Measurements from ENCODE around the gene CCDC107.

The CCDC107 gene

DNA sequence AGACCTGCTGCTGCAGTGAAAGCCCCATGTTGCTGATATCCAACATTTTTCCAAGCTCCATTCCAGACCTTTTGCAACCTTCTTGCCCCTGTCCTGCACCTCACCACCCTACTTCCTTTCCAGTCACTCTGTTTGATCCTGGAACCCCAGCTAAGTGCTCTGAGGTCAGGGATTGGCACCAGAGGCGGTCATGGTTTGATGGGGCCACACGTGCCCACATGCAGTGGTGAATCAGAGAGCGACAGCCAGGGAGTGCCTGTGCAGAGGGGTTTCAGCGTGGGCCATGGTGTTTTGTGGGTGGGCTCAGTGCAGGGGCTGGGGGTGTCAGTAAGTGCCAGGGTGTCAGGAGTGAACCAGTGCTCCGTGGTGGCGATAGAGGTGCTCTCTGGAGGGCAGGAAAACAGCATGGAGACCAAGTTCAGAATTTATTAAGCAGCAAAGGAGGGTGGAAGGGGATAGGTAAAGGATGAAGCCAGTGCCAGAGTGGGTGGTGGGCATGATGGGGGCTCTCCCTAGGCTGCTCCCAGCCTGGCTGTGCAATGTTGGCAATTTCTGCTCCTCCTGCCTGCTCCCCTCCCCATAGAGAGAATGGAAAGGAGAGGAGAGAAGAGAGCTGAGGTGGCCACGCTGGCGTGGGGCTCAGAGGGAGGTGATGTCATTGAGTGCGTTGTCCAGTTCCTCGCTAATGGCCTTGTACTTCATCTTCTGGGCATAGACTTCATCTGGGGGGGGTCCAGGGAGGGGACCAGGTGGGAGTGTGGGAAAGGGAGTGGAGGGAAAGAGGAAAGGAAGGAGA lies 24.6 kb downstream of the CCDC107 start:
- DNase-seq, result no peak

GRCh38 chr9:35683323-35683722 lies 25.2 kb downstream of the CCDC107 start:
- no peak for DNase-seq

DNA sequence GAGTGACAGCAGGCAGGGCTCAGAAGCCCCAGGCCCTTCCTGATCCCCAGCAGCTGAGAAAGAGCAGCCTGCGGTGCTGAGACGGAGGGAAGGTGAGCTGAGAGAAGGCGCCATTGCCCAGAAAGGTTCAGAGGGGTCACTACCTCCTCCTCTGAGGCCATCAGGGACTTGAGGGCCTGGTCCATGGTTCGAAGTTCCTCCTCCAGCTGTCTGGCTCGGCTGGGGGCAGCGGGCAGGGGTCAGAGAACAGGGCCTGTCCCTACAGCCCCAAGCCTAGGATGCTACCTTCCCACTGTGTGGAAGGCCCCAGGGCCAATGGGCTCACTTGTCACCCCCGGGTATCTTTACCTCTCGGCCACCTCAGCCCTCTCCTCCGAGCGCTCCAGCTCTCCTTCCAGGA lies 26.8 kb downstream of the CCDC107 start:
- DNase-seq, result no peak

- DNase-seq, result no peak
Observed at GRCh38 chr9:35685506-35685905, 27.4 kb downstream of the CCDC107 start.

GRCh38 chr9:35686222-35687203 lies 28.4 kb downstream of the CCDC107 start:
- DNase-seq, result no peak

- no peak for DNase-seq
Observed at GRCh38 chr9:35687306-35687705, 29.2 kb downstream of the CCDC107 start.

DNA sequence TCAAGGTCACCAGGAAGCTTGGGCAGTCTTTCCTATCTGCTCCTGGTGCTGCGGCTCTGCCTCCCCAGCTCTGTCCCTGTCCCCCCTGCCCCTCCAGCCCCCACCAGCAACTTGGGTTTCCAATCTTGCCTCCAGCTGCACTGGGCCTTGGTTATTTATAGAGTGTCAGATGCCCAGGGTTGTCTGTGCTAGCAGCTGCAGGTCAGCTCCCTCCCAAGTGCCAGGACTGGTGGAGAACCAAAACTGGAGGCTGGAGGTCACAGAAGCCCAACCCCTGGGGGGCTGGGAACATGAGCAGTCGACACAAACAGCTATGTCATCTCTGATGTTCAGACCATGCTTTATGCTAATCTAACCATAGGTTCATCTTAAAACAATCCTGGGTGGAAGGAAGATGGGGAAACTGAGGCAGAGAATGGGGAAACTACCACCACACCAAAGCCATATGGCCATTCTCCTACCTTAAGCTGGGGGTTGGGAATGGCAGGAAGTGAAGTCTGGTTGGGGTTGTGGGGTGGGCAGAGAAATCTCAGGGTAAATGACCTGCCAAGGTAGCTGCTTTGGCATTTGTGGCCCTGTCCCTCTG lies 30.0 kb downstream of the CCDC107 start:
- no peak for DNase-seq

DNA sequence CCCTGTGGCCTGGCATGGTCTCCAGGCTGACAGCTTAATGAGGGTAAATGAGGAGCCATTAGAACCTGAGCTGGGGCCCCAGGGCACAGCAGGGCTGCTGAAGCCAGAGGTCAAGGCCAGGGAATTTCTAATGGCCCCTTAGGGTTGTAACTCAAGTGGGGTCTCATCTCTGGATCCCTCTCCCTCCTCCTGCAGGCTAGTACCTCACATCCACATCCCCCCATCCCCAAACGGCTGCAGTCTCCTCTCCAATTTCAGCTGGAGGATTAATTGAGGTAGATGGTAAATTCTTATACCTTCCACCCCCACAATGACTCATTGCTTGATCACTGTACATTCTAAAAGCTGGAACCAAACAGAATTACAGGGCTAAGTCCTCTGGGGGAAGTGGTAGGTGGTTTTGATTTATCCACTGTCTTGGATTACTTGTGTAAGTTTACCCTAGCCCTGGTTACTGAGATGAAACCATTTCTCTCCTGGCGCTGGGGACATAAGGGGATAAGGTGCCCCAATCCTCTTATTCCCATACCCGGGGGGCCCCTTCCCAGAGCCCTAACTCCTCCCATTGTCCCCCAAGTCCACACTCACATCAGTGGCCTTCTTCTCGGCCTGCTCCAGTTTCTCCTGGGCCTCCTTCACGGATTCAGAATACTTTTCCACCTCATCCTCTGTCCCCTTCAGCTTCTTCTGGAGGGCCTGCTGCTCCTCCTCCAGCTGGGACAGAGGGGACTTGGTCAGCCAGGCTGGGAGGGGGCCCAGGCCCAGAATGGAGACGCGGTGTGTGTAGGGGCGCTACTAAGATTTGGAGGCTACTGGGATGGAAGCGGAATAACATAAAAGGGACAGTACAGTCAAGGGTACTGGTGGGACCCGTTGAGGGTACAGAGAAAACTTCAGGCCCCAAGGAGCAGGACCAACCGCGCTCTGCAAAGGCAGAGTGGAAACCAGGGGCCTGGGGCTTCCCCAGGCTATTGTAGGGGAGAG lies 30.8 kb downstream of the CCDC107 start:
- DNase-seq, result no peak

- peak; percentile 75 for DNase-seq
Observed at GRCh38 chr9:35689542-35690293, 31.6 kb downstream of the CCDC107 start, which contains the start of gene TPM2. TPM2 (minus strand) TSS chr9:35689925; CDS start chr9:35689817, 108 bp downstream.

DNA sequence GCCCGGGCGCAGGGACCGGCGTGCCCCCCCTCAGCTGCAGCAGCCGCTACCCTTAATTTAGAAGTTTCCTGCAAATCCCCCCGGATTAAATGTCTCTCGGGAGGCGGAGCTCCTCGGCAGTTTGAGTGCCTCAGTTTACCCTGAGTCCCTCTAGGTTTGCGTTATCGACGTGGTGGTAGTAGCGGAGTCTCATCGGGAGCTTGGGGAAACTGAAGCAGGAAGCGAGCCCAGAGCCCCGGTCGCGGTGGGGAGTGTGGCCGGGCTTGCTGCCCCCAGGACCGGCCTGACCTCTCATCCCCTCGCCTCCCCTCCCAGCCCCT lies 32.2 kb downstream of the CCDC107 start:
- peak; percentile 72 for DNase-seq

DNA sequence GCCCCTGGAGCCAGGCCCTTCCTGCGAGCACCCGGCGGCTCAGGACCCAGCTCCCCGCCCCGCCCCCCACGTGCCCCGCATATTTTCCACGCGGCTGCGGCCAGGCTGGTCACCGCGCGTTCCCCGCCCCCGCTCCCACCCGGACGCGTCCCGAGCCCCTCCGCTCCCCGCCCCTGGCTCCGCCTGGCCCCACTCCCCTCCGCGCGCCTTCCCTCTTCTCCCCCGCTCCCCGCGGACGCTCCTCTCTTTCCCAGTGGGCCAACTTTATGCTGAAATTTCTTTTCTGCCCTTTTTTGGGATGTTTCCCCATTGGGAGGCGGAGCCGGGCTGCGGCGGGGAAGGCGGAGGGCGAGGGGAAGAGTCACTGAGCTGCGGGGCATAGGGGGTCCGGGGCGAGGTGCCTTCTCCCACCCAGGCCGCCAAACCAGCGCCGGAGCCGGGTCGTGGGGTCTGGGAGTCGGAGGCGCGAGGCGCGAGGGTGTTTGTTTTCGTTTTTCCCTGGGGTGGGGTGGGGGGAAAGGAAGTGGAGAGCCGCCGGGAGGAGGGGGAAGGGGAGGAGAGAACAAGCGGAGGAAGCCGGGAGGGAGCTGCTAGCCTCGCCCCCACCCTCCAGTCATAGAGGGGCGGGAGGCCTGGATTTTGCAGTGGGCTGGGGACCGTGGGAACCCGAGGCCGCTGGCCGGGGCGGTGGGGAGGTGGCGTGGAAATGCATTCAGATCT lies 32.7 kb downstream of the CCDC107 start:
- DNase-seq, result peak; percentile 71

- no peak for DNase-seq
Observed at GRCh38 chr9:35691334-35691650, 33.2 kb downstream of the CCDC107 start.

- no peak for DNase-seq
Observed at GRCh38 chr9:35691757-35692301, 33.7 kb downstream of the CCDC107 start.

- DNase-seq, result no peak
Observed at GRCh38 chr9:35695943-35696401, 37.9 kb downstream of the CCDC107 start.

DNA sequence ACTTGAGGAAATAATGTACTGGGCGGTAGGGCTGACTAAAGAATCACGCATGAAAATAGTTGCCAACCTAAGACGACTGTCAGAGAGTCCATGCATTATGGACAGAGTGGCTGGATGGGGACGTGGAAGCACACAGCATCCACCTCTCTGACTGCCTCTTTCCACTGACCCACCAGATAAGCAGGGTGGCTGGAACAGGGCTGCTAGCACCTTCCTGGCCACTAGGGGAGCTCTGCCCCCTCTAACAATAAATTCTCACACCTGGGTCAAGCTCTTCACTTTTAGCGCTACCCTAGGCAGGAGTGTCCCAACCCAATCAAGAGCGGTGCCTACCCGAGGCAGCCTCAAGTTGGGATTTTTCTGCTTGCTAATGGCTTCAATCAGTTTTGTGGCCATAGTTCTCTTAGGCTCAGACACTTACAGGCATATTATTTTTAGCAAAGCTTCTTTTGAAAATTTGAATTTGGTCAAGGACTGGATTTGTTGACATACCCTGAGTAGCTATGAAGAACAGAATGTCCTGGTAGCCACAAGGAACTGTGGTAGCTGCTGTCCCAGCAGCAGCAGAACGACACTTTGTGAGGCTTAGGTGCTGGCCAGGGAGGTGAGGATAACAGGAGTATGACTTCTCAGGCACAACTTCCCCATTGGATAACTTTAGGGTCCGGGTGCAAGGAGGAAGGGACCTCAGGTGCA lies 38.6 kb downstream of the CCDC107 start:
- peak; percentile 25 for DNase-seq

DNA sequence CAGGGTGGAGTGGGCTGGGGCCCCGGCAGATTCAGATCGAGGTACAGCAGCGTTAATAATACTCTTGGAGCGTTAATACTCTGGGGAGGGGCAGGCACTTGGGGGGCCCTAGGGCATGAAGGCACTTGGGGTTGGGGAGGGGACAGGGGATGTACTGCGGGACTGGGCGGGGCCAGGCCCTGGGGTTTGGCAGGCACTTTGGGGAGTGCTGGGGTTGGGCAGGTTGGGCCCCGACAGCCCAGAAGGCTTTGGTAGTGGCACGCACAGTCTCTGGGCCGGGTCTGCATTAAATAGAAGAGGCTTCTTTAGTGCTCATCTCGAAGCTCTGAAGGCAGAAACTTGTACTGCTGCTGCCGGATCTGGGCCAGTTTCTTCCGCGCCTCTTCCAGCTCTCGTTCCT lies 39.4 kb downstream of the CCDC107 start:
- no peak for DNase-seq

DNA sequence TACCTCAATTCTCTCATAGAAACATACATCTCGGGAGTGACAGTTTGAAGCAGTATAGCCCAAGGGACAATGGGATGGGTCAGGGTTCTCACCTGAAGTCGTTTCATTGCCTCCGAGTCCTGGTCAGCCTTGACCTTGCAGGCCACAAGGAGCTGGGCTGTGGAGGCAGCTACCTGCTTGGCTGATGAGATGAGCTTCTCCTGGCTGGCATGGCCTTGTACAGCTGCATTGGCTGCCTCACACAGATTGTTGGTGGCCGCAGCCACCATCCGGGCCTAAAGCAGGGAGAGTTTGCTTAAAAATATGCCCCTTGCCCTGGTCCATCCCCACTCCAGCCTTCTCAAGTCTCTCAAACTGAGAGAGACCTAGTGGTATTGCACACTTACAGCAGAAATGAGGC lies 40.1 kb downstream of the CCDC107 start:
- no peak for DNase-seq

DNA sequence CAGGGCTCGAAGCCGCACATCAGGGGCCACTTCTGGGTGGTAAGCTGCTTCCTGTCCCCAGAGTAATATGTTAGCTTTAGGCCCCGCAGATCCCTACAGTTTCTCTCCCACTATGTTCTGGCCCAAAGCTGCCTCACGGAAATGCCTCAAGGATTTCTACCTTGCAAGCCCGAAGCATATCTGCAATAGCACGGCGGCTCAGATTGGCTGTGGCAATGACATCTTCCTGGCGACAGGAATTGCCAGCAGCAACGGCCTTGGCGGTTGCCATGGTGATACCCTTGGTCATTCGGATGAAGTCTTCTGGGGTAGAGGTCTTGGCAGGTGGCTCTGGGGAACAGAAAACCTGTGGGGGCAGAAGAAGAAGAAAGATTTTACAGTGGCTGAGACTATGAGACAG lies 41.9 kb downstream of the CCDC107 start:
- no peak for DNase-seq

DNA sequence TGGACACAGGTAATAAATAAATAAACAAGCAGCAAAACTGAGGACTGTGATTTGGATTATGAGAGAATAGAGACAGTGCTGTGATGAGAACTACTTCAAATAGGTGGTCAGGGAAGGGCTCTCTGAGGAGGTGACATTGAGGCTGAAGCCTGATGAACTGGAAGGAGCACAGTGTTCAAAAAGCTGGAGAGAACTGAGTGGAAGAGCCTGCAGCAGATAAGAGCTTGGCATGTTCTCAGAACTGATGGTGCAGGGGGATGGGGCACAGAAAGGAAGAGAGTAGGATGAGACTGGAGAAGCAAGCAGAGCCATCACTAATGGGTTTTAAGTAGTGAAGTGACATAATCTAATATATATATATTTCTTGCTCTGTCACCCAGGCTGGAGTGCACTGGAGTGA lies 42.9 kb downstream of the CCDC107 start:
- no peak for DNase-seq
